B cell (primary cell): Measurements from ENCODE around the gene ADRM1. TPM values are rescaled to one million over a fixed set of nuclear protein-coding genes. Genes with fewer than 3 reads are reported as not detected.

ENCODE experiments used
- ATAC-seq: fragments of 200-7000 bp; cut with Tn5 transposase; one replicate; pipeline ENCODE4 v1.10.0; 2021; ENCODE audit warnings: low read depth, mild to moderate bottlenecking, moderate number of reproducible peaks, moderate library complexity
- CTCF ChIA-PET: fragments of 350-600 bp; sonication (Branson Sonifier 250); formaldehyde crosslinking; loops from one replicate; lab custom pipeline; 2021; ENCODE audit warnings: antibody characterized with exemption, inconsistent platforms; lab: Charles Lee
- POLR2A ChIA-PET: fragments of 350-600 bp; sonication (Branson Sonifier 250); formaldehyde crosslinking; loops from one replicate; lab custom pipeline; 2021; ENCODE audit warnings: antibody characterized with exemption; lab: Charles Lee
- DNase-seq: peaks from one replicate; pipeline ENCODE4 v3.0.0; 2013
- H2AFZ ChIP-seq: 2 replicates; pipeline ENCODE4 v1.6.1; 2012; ENCODE audit warnings: mild to moderate bottlenecking, low read depth, low read length; ENCODE audit not compliant: insufficient read depth, poor library complexity, severe bottlenecking
- H3K27ac ChIP-seq, 2 donors: 1 replicate in 1 of 2; 2 replicates in 1 of 2; pipeline ENCODE4 v1.5.1; 2012 to 2013; ENCODE audit warnings: low read length in 2 of 2, mild to moderate bottlenecking in 2 of 2, moderate library complexity in 1 of 2
- H3K27me3 ChIP-seq, 4 experiments: fragments of 200-600 bp in 1 of 4; sonication (generic) in 1 of 4; replicated peaks in 1 of 4; 1 replicate in 2 of 4; 2 replicates in 2 of 4; pipeline versions ENCODE4 v1.6.1 to v1.7.0; 2013 to 2016; ENCODE audit warnings: low read length in 3 of 4, mild to moderate bottlenecking in 2 of 4, mixed read lengths in 1 of 4, moderate library complexity in 1 of 4; ENCODE audit not compliant: insufficient read depth in 4 of 4, control insufficient read depth in 3 of 4; ENCODE audit errors: control extremely low read depth in 1 of 4
- H3K36me3 ChIP-seq, 2 experiments: replicated peaks in 1 of 2; 1 replicate in 1 of 2; 2 replicates in 1 of 2; pipeline versions ENCODE4 v1.6.1 to v1.7.1; 2013; ENCODE audit warnings: low read length in 1 of 2; ENCODE audit not compliant: insufficient read depth in 2 of 2, control insufficient read depth in 1 of 2; ENCODE audit errors: control extremely low read depth in 1 of 2, extremely low read depth in 1 of 2
- H3K4me1 ChIP-seq, 2 donors: fragments of 200-600 bp in 1 of 2; sonication (generic) in 1 of 2; 1 replicate in 1 of 2; 2 replicates in 1 of 2; pipeline versions ENCODE4 v1.5.1 to v1.6.1; 2013 to 2017; ENCODE audit warnings: low read length in 2 of 2; ENCODE audit not compliant: control insufficient read depth in 2 of 2, insufficient read depth in 2 of 2
- H3K4me2 ChIP-seq: replicated peaks from 2 replicates; pipeline ENCODE3; 2012; ENCODE audit warnings: mild to moderate bottlenecking, low read depth, low read length; ENCODE audit not compliant: poor library complexity, severe bottlenecking
- H3K4me3 ChIP-seq, 5 experiments: fragments of 200-600 bp in 1 of 5; sonication (generic) in 1 of 5; 1 replicate in 3 of 5; 2 replicates in 2 of 5; pipeline versions ENCODE4 v1.5.1 to v1.7.0; 2011 to 2016; ENCODE audit warnings: low read length in 4 of 5, mild to moderate bottlenecking in 4 of 5, low read depth in 2 of 5, control low read depth in 1 of 5, moderate library complexity in 1 of 5; ENCODE audit not compliant: insufficient read depth in 1 of 5; ENCODE audit errors: control extremely low read depth in 1 of 5, extremely low read depth in 1 of 5
- H3K79me2 ChIP-seq: fragments of 200-600 bp; sonication (generic); one replicate; pipeline ENCODE4 v1.6.0; 2016; ENCODE audit warnings: low read length; ENCODE audit not compliant: control insufficient read depth, insufficient read depth
- H3K9ac ChIP-seq: fragments of 200-600 bp; sonication (generic); 2 replicates; pipeline ENCODE4 v1.6.1; 2017; ENCODE audit warnings: mild to moderate bottlenecking, low read length, moderate library complexity
- H3K9me3 ChIP-seq, 3 donors: one replicate each; pipeline versions ENCODE4 v1.6.1 to v1.7.1; 2013; ENCODE audit warnings: low read length in 2 of 3; ENCODE audit not compliant: control insufficient read depth in 2 of 3, insufficient read depth in 1 of 3; ENCODE audit errors: control extremely low read depth in 1 of 3
- H4K20me1 ChIP-seq: 2 replicates; pipeline ENCODE4 v1.6.0; 2012; ENCODE audit warnings: mild to moderate bottlenecking, low read length; ENCODE audit not compliant: insufficient read depth, control insufficient read depth, poor library complexity, severe bottlenecking
- H3K27ac Mint-ChIP-seq: one replicate; pipeline ENCODE4 v1.8.0; 2021; ENCODE audit warnings: mixed read lengths
- H3K27me3 Mint-ChIP-seq: one replicate; pipeline ENCODE4 v1.8.0; 2021; ENCODE audit warnings: mixed read lengths
- H3K4me1 Mint-ChIP-seq: one replicate; pipeline ENCODE4 v1.8.0; 2021; ENCODE audit warnings: mixed read lengths
- H3K4me3 Mint-ChIP-seq: one replicate; pipeline ENCODE4 v1.8.0; 2021; ENCODE audit warnings: mixed read lengths
- H3K9me3 Mint-ChIP-seq: one replicate; pipeline ENCODE4 v1.8.0; 2022; ENCODE audit warnings: mixed read lengths; ENCODE audit not compliant: insufficient read depth
- EZH2 ChIP-seq: IDR thresholded peaks from 2 replicates; pipeline ENCODE4 v1.6.1; 2012; ENCODE audit warnings: borderline replicate concordance, low read depth, mild to moderate bottlenecking, moderate library complexity, low read length; ENCODE audit not compliant: insufficient read depth, poor library complexity, severe bottlenecking
- WGBS: methylation state at CpG from one replicate; pipeline ENCODE4 v1.1.5; 2013; ENCODE audit warnings: missing lambda C conversion rate; ENCODE audit not compliant: insufficient coverage; 5-methylcytosine and 5-hydroxymethylcytosine counted together
- intact Hi-C: fragments of 100-400 bp; cut with micrococcal nuclease; formaldehyde crosslinking; loops from one replicate; pipeline ENCODE4 v1.10.0; 2022
- polyA plus RNA-seq: library from polyadenylated mRNA; depleted of rRNA; stranded (reverse); fragments of >200 nt; gene quantifications from 2 replicates; pipeline ENCODE4 v1.2.3, GENCODE V29; 2012
- total RNA-seq, 2 donors: library from RNA; stranded (reverse); fragments of 120-200 nt in 1 of 2; gene quantifications; 1 replicate in 1 of 2; 2 replicates in 1 of 2; pipeline versions ENCODE4 v1.2.3 to v1.2.4, GENCODE V29; 2013 to 2022
- TF ChIP-seq, protein P1 (sequence below): fragments of 200-600 bp; IDR thresholded peaks from one replicate; pipeline ENCODE4 v1.8.0; 2022; ENCODE audit warnings: antibody characterized with exemption, mild to moderate bottlenecking

The ADRM1 gene
- total and polyA plus RNA-seq, 2 donors (not counting 1 experiment from before 2014, with no cell fraction given): 73.9 to 87.2 TPM

DNA sequence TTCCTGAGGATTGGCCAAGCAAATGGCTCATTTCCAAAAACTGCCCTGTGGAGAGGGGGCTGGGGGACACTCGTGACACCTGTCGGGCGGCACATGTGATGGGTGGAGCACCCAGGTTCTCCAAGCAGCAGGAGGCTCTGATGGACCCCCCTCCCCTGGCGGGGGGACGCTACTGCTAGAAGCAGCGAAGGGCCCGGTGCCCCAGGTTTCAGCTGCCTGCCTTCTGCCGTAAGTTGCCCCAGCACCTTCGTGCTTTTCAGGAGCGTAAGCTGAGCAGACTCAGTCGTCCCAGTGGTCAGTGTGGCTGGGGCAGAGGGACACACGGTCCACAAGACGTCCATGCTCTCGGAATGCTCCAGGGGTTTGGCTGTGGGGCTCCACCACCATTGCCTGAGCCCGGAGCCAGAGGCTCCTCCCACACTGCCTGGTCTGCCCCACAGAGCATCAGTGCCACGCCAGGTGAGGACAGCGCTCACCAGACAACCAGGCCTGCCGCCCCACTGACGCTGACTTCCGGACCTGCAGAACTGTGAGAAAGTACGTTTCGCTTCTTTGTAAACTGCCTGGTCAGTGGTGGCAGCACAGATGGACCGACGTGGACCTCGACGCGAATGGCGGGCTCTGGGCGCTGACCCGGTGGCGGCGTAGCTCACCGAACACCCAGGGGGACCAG, 4.1 kb upstream of the ADRM1 start:
- ChIA-PET POLR2A (no interaction called here), CTCF (interaction anchor here (0.8 to 9.2 kb wide), 2 partner anchors 84 to 198 kb away, joined by 3 to 81 read pairs; no protein-coding TSS in a partner anchor)
- no peaks in the 10 kb centered on the region for H3K9me3 ChIP-seq
- peaks cover 7% of the 10 kb centered on the region for H4K20me1 ChIP-seq
- no peak overlapping the region for H3K27ac ChIP-seq
- no peak overlapping the region for H2AFZ ChIP-seq
- DNase-seq: no peak
- no peaks in the 10 kb centered on the region for H3K9me3 Mint-ChIP-seq
- intact Hi-C loops: no loop called here
- 98% methylated on average over 26 of the region's 33 CpGs for WGBS
- peaks cover 18% of the 10 kb centered on the region for H3K4me1 Mint-ChIP-seq
- no peak for TF ChIP-seq EZH2
- TF ChIP-seq, protein P1, sequence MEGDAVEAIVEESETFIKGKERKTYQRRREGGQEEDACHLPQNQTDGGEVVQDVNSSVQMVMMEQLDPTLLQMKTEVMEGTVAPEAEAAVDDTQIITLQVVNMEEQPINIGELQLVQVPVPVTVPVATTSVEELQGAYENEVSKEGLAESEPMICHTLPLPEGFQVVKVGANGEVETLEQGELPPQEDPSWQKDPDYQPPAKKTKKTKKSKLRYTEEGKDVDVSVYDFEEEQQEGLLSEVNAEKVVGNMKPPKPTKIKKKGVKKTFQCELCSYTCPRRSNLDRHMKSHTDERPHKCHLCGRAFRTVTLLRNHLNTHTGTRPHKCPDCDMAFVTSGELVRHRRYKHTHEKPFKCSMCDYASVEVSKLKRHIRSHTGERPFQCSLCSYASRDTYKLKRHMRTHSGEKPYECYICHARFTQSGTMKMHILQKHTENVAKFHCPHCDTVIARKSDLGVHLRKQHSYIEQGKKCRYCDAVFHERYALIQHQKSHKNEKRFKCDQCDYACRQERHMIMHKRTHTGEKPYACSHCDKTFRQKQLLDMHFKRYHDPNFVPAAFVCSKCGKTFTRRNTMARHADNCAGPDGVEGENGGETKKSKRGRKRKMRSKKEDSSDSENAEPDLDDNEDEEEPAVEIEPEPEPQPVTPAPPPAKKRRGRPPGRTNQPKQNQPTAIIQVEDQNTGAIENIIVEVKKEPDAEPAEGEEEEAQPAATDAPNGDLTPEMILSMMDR: no peak
- H3K36me3 ChIP-seq: peaks cover 0 to 19% of the 10 kb centered on the region in 2 experiments
- no peaks in the 10 kb centered on the region for H3K27me3 Mint-ChIP-seq
- peaks cover 8% of the 10 kb centered on the region for H3K79me2 ChIP-seq
- H3K4me3 ChIP-seq: no peak overlapping the region
- H3K27ac Mint-ChIP-seq: no peak overlapping the region
- H3K27me3 ChIP-seq: no peaks in the 10 kb centered on the region
- no peak overlapping the region for H3K4me2 ChIP-seq
- H3K4me3 Mint-ChIP-seq: no peak overlapping the region
- no peak overlapping the region for H3K9ac ChIP-seq
- ATAC-seq: no peak
- peaks cover 2 to 21% of the 10 kb centered on the region in 2 donors for H3K4me1 ChIP-seq

DNA sequence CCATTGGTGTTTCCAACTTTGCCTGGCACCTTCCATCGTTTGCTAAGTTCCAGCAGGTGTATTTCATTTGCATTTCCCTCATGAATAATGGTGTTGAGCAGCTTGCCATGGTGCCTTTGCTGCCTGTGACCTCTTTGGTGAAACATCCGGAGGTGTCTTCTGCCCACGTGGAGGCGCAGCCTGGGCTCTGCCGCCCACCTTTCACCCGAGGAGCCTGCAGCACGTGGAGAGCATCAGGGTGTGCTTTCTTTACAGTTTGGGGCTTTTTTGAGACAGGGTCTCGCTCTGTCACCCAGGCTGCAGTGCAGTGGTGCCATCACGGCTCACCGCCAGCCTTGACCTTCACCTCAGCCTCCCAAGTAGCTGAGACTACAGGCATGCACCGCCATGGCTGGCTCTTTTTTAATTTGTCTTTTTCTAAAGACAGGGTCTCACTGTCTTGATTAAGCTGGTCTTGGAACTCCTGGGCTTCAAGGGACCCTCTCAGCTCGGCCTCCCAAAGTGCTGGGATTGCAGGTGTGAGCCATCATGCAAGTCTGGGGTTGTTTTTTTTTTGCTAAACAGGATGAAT, 3.0 kb upstream of the ADRM1 start:
- intact Hi-C loops: loop anchor here (5.0 to 10.0 kb wide), 4 partner anchors 117 to 508 kb away; partner anchors contain the start of genes MTG2 and SLCO4A1
- Histone ChIP-seq H3K9me3 (no peaks in the 10 kb centered on the region), H3K4me1 (peaks cover 13 to 27% of the 10 kb centered on the region in 2 donors), H3K4me2 (no peak overlapping the region), H3K27ac (no peak overlapping the region), H2AFZ (no peak overlapping the region), H3K4me3 (no peak overlapping the region), H3K36me3 (peaks cover 0 to 25% of the 10 kb centered on the region in 2 experiments), H3K79me2 (peaks cover 18% of the 10 kb centered on the region), H3K9ac (no peak overlapping the region), H3K27me3 (no peaks in the 10 kb centered on the region), H4K20me1 (peaks cover 18% of the 10 kb centered on the region)
- ATAC-seq (no peak), DNase-seq (no peak)
- 83% methylated on average over 11 of the region's 12 CpGs for WGBS
- POLR2A ChIA-PET: interaction anchor here (0.6 to 0.7 kb wide), 2 partner anchors 39 to 490 kb away, joined by 4 to 9 read pairs; no protein-coding TSS in a partner anchor
- CTCF ChIA-PET: interaction anchor here (0.7 to 9.2 kb wide), 8 partner anchors 65 to 508 kb away, joined by 3 to 81 read pairs (median 3); no protein-coding TSS in a partner anchor
- Mint-ChIP-seq H3K4me3 (no peak overlapping the region), H3K4me1 (peaks cover 17% of the 10 kb centered on the region), H3K27me3 (no peaks in the 10 kb centered on the region), H3K9me3 (no peaks in the 10 kb centered on the region), H3K27ac (no peak overlapping the region)
- no peak for TF ChIP-seq EZH2
- TF ChIP-seq, protein P1: no peak
